RWPE1 (cell line): ENCODE data around the gene PF4V1.

Source experiments
- CTCF ChIA-PET: fragments of 350-600 bp; sonication (Branson Sonifier 250); formaldehyde crosslinking; extraction: SDS; loops from one replicate; lab custom pipeline; 2021; lab: Yijun Ruan, JAX
- POLR2A ChIA-PET: fragments of 400-600 bp; formaldehyde crosslinking; extraction: SDS; loops from one replicate; lab custom pipeline; 2020; ENCODE audit warnings: antibody characterized with exemption; ENCODE audit not compliant: low non-redundant PET; lab: Yijun Ruan, JAX
- DNase-seq: peaks from one replicate; pipeline ENCODE4 v3.0.0; 2012; ENCODE audit warnings: low spot score
- H3K27ac ChIP-seq: fragments of 450-650 bp; 2 replicates; pipeline ENCODE4 v1.5.1; 2017
- CTCF ChIP-seq: fragments of 450-650 bp; conservative IDR thresholded peaks from 2 replicates; pipeline ENCODE4 v1.5.1; 2017; ENCODE audit warnings: low read depth, mild to moderate bottlenecking

The PF4V1 gene

GRCh38 chr4:73859614-73860088 lies 6.6 kb downstream of the PF4V1 start:
- no peak for DNase-seq
- no peak for TF ChIP-seq CTCF
- H3K27ac ChIP-seq = no peak overlapping the region
- CTCF ChIA-PET = interaction anchor here (0.6 kb wide), 1 partner anchor 206 kb away, joined by 4 read pairs; no protein-coding TSS in a partner anchor
- POLR2A ChIA-PET = no interaction called here

GRCh38 chr4:73860181-73860580 lies 7.1 kb downstream of the PF4V1 start:
- H3K27ac ChIP-seq = no peak overlapping the region
- DNase-seq = no peak
- ChIA-PET POLR2A (no interaction called here), CTCF (interaction anchor here (0.6 kb wide), 1 partner anchor 206 kb away, joined by 4 read pairs; no protein-coding TSS in a partner anchor)
- no peak for TF ChIP-seq CTCF

- ChIA-PET POLR2A (no interaction called here), CTCF (no interaction called here)
- no peak for DNase-seq
- no peak overlapping the region for H3K27ac ChIP-seq
- TF ChIP-seq CTCF = no peak
Measured at GRCh38 chr4:73860917-73861316, 7.8 kb downstream of the PF4V1 start.

- ChIA-PET CTCF (interaction anchor here (1.0 kb wide), 1 partner anchor 200 kb away, joined by 4 read pairs; no protein-coding TSS in a partner anchor), POLR2A (no interaction called here)
- no peak overlapping the region for H3K27ac ChIP-seq
- DNase-seq = no peak
- TF ChIP-seq CTCF = no peak
Measured at GRCh38 chr4:73862322-73862721, 9.2 kb downstream of the PF4V1 start.

- no peak overlapping the region for H3K27ac ChIP-seq
- DNase-seq = peak; percentile 25
- peak; percentile 44; the same call in 1 of the 2 replicates for TF ChIP-seq CTCF
- ChIA-PET CTCF (interaction anchor here (0.5 to 1.6 kb wide), 10 partner anchors 22 to 288 kb away, joined by 3 to 4 read pairs (median 3); no protein-coding TSS in a partner anchor), POLR2A (no interaction called here)
Measured at GRCh38 chr4:73864365-73864764, 11.3 kb downstream of the PF4V1 start.

DNA sequence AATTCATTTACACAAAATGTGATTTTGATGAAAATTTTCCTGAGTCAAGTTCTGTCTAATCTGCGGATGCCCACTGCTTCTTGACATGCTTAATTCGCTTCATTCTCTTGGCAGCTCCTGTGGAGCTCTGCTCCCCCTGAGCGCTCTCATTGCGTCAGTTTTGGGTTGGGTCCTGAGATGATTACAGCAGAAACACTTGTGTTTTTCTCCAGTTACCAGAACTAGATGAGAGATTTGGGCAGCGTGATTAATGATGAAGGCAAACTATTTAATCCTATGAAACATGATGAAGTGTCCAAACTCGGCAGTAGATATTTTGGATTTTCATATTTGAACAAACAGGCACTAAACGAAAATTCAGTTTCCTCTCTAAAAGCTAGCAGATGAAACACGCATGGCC lies 11.9 kb downstream of the PF4V1 start:
- no peak for TF ChIP-seq CTCF
- DNase-seq = no peak
- no peak overlapping the region for H3K27ac ChIP-seq
- ChIA-PET POLR2A (no interaction called here), CTCF (interaction anchor here (0.5 to 1.6 kb wide), 10 partner anchors 23 to 387 kb away, joined by 3 to 4 read pairs (median 3); no protein-coding TSS in a partner anchor)
